ENCODE data around the gene SYT7.

- TF ChIP-seq CTCF (IDR thresholded peaks at IDR 0.05) = no peak
- no peak for TF ChIP-seq POLR2A (IDR thresholded peaks at IDR 0.05)
Observed at GRCh38 chr11:61491736-61492395, 89.0 kb downstream of the SYT7 start.
